ENCODE results near the gene NAB1.

The NAB1 gene

GRCh38 chr2:190722835-190723234, 74.0 kb downstream of the NAB1 start:
- H4K20me1 ChIP-seq (ENCODE audit: insufficient read depth, low read length): no peaks in the 10 kb centered on the region
- H2AFZ ChIP-seq (ENCODE audit: low read depth, low read length): no peak overlapping the region
- no peak overlapping the region for H3K9ac ChIP-seq (ENCODE audit: low read depth, low read length)
- ATAC-seq (ENCODE audit: insufficient read depth, low read depth) (no peak), DNase-seq (no peak)
- no peaks in the 10 kb centered on the region for H3K27me3 ChIP-seq (ENCODE audit: insufficient read depth, low read length, poor library complexity)
- H3K36me3 ChIP-seq (ENCODE audit: insufficient read depth, low read length): no peaks in the 10 kb centered on the region
- H3K9me3 ChIP-seq (ENCODE audit: insufficient read depth, low read length, severe bottlenecking): no peaks in the 10 kb centered on the region
- no peaks in the 10 kb centered on the region for H3K79me2 ChIP-seq (ENCODE audit: insufficient read depth, low read length)
- no peaks in the 10 kb centered on the region for H3K4me1 ChIP-seq (ENCODE audit: insufficient read depth, low read length)
- H3K4me3 ChIP-seq (ENCODE audit: low read depth in 1 of 2, low read length in 2 of 2): no peak overlapping the region
- no peak overlapping the region for H3K4me2 ChIP-seq (ENCODE audit: insufficient read depth, low read length)
- H3K27ac ChIP-seq (ENCODE audit: low read length): no peak overlapping the region
- TF ChIP-seq CTCF (IDR thresholded peaks at IDR 0.05; ENCODE audit: borderline replicate concordance, extremely low read depth, low read length, poor library complexity, severe bottlenecking) (no peak), EZH2 (IDR thresholded peaks at IDR 0.05; ENCODE audit: borderline replicate concordance, low read depth, low read length, severe bottlenecking) (no peak)

GRCh38 chr2:190723397-190724090, 74.7 kb downstream of the NAB1 start:
- no peak for ATAC-seq (ENCODE audit: insufficient read depth, low read depth)
- no peak for DNase-seq
- H2AFZ ChIP-seq (ENCODE audit: low read depth, low read length): no peak overlapping the region

GRCh38 chr2:190726255-190726654, 77.4 kb downstream of the NAB1 start:
- Histone ChIP-seq H3K4me3 (ENCODE audit: low read depth in 1 of 2, low read length in 2 of 2) (no peak overlapping the region), H3K4me1 (ENCODE audit: insufficient read depth, low read length) (no peaks in the 10 kb centered on the region), H3K27ac (ENCODE audit: low read length) (no peak overlapping the region), H3K9ac (ENCODE audit: low read depth, low read length) (no peak overlapping the region), H3K27me3 (ENCODE audit: insufficient read depth, low read length, poor library complexity) (no peaks in the 10 kb centered on the region), H4K20me1 (ENCODE audit: insufficient read depth, low read length) (no peaks in the 10 kb centered on the region), H3K4me2 (ENCODE audit: insufficient read depth, low read length) (no peak overlapping the region), H3K79me2 (ENCODE audit: insufficient read depth, low read length) (no peaks in the 10 kb centered on the region), H3K36me3 (ENCODE audit: insufficient read depth, low read length) (no peaks in the 10 kb centered on the region), H3K9me3 (ENCODE audit: insufficient read depth, low read length, severe bottlenecking) (no peaks in the 10 kb centered on the region), H2AFZ (ENCODE audit: low read depth, low read length) (no peak overlapping the region)
- no peak for TF ChIP-seq EZH2 (IDR thresholded peaks at IDR 0.05; ENCODE audit: borderline replicate concordance, low read depth, low read length, severe bottlenecking)
- no peak for TF ChIP-seq CTCF (IDR thresholded peaks at IDR 0.05; ENCODE audit: borderline replicate concordance, extremely low read depth, low read length, poor library complexity, severe bottlenecking)
- DNase-seq: no peak
- ATAC-seq (ENCODE audit: insufficient read depth, low read depth): no peak

More at GRCh38 chr2:190723397-190724090, 74.7 kb downstream of the NAB1 start:
- Histone ChIP-seq H3K27ac (ENCODE audit: low read length) (no peak overlapping the region), H4K20me1 (ENCODE audit: insufficient read depth, low read length) (no peaks in the 10 kb centered on the region), H3K9ac (ENCODE audit: low read depth, low read length) (no peak overlapping the region), H3K27me3 (ENCODE audit: insufficient read depth, low read length, poor library complexity) (no peaks in the 10 kb centered on the region), H3K36me3 (ENCODE audit: insufficient read depth, low read length) (no peaks in the 10 kb centered on the region), H3K4me2 (ENCODE audit: insufficient read depth, low read length) (no peak overlapping the region), H3K79me2 (ENCODE audit: insufficient read depth, low read length) (no peaks in the 10 kb centered on the region), H3K4me3 (ENCODE audit: low read depth in 1 of 2, low read length in 2 of 2) (no peak overlapping the region), H3K9me3 (ENCODE audit: insufficient read depth, low read length, severe bottlenecking) (no peaks in the 10 kb centered on the region), H3K4me1 (ENCODE audit: insufficient read depth, low read length) (no peaks in the 10 kb centered on the region)
- TF ChIP-seq EZH2 (IDR thresholded peaks at IDR 0.05; ENCODE audit: borderline replicate concordance, low read depth, low read length, severe bottlenecking) (no peak), CTCF (IDR thresholded peaks at IDR 0.05; ENCODE audit: borderline replicate concordance, extremely low read depth, low read length, poor library complexity, severe bottlenecking) (no peak)
